Right lobe of liver (tissue), 4 donors: Measurements from ENCODE around the gene DGKI.

Experiments used
- POLR2A ChIP-seq: fragments of 450-650 bp; IDR thresholded peaks from one replicate; pipeline ENCODE4 v1.6.1; 2017; ENCODE audit warnings: antibody characterized with exemption, mild to moderate bottlenecking
- TF ChIP-seq, protein P1 (sequence below), 4 donors: fragments of 200-600 bp in 3 of 4; fragments of 450-650 bp in 1 of 4; IDR thresholded peaks; one replicate each; pipeline versions ENCODE4 v1.5.1 to v1.8.0; 2016 to 2022; ENCODE audit warnings: antibody characterized with exemption in 4 of 4, mild to moderate bottlenecking in 2 of 4
- donor health status: DM: no; HTN: no; CAD: no.
- donor health status: DM: no; HTN: no; CAD: no.
- donor health status: DM: no; HTN: yes; CAD: no.

DNA sequence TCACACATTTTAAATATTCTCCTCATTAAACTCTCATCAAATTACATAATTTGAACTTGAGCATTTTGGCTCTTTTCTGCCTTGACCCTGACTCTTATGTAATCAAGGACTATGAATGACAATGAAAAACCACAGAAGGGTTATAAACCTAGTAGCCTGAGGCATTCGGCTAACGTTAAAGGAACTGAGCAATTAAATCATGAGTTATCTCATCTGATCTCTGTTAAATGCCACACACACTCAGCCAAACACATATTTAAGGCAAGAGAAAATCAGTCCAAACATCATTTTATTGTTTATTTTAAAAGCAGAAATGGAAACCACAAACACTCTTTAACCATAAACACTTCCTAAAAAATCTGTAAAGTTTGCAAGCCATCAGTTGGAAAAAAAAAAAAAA lies 204.3 kb downstream of the DGKI start:
- TF ChIP-seq, protein P1, sequence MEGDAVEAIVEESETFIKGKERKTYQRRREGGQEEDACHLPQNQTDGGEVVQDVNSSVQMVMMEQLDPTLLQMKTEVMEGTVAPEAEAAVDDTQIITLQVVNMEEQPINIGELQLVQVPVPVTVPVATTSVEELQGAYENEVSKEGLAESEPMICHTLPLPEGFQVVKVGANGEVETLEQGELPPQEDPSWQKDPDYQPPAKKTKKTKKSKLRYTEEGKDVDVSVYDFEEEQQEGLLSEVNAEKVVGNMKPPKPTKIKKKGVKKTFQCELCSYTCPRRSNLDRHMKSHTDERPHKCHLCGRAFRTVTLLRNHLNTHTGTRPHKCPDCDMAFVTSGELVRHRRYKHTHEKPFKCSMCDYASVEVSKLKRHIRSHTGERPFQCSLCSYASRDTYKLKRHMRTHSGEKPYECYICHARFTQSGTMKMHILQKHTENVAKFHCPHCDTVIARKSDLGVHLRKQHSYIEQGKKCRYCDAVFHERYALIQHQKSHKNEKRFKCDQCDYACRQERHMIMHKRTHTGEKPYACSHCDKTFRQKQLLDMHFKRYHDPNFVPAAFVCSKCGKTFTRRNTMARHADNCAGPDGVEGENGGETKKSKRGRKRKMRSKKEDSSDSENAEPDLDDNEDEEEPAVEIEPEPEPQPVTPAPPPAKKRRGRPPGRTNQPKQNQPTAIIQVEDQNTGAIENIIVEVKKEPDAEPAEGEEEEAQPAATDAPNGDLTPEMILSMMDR (IDR thresholded peaks at IDR 0.05) = no peak
- no peak for TF ChIP-seq POLR2A
